IPS DF 6.9 (cell line): ENCODE data around the gene SDK1.

Experiments used
- DNase-seq: peaks from one replicate; pipeline ENCODE4 v3.0.0-alpha.2; 2013; ENCODE audit warnings: low read depth, low spot score
- H3K27ac ChIP-seq: one replicate; pipeline ENCODE4 v1.5.1; 2013; ENCODE audit warnings: low read length, control low read depth
- H3K27me3 ChIP-seq: 2 replicates; pipeline ENCODE4 v1.6.1; 2013; ENCODE audit warnings: mild to moderate bottlenecking, low read length; ENCODE audit not compliant: control insufficient read depth, insufficient read depth
- H3K36me3 ChIP-seq: 2 replicates; pipeline ENCODE4 v1.6.1; 2013; ENCODE audit warnings: low read length; ENCODE audit not compliant: control insufficient read depth, insufficient read depth
- H3K4me1 ChIP-seq: 2 replicates; pipeline ENCODE4 v1.6.1; 2013; ENCODE audit warnings: low read length; ENCODE audit not compliant: control insufficient read depth, insufficient read depth
- H3K4me3 ChIP-seq: 2 replicates; pipeline ENCODE4 v1.5.1; 2013; ENCODE audit warnings: mild to moderate bottlenecking, low read length
- H3K9me3 ChIP-seq: 2 replicates; pipeline ENCODE4 v1.6.1; 2013; ENCODE audit warnings: low read length, inconsistent platforms; ENCODE audit not compliant: control insufficient read depth, insufficient read depth
- WGBS: extraction: QIAGEN DNeasy Blood & Tissue Kit; methylation state at CpG from one replicate; pipeline ENCODE4 v1.1.7; 2013; ENCODE audit warnings: mixed read lengths, missing lambda C conversion rate; ENCODE audit not compliant: insufficient read length, insufficient coverage; 5-methylcytosine and 5-hydroxymethylcytosine counted together

The SDK1 gene

DNA sequence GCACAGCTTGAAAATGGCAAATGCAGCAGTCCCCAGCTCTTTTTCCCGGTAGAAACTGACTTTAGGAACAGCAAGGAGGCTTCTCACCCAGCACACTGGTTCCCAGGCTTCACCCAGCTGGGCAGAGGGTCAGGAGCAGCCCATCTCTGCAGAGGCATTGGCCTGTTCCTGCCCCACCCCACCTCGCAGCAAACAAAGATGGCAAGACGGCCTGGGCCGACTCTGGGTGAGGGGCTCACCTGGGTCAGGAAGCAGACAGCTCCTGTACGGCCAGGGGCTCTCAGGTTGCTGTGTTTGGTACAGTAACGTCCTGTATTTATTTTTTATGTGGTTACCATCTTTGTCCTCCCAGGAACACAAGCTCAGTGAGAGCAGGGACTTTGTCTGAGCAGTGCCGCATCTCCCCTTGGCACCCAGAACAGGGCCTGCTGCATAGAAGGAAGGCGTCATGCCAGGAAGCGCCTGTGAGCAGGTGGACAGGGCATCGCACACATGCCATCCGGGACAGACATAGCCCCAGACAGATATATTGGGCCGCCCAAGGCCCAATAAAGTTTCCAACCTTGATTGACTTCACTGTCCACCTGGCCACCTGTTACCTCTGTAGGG lies 796.1 kb downstream of the SDK1 start:
- Histone ChIP-seq H3K4me1 (no peaks in the 10 kb centered on the region), H3K4me3 (no peak overlapping the region), H3K36me3 (no peaks in the 10 kb centered on the region; the same call in 1 of the 2 replicates), H3K27ac (no peak overlapping the region), H3K9me3 (no peaks in the 10 kb centered on the region), H3K27me3 (no peaks in the 10 kb centered on the region)
- no CpG with 5 or more reads among the region's 12 CpGs for WGBS
- DNase-seq: no peak

DNA sequence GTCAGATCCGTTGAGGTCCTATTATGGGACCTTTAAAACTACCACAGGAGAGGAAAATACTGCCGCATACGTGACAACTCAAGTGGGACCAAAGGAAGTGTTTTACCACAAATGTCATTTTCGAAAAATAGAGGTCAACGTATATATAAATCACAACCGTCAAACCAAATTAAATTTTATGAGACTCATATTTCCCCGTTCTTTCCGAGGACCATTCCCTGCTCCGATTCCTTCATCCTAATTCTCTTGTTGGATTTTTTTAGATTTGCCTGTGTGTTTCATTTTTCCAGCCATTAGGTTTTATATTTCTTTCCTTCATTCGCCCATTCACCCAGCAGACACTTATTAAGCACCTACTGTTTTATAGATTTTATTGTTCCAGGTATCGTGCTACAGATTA lies 797.1 kb downstream of the SDK1 start:
- no peak overlapping the region for H3K27ac ChIP-seq
- H3K4me3 ChIP-seq: no peak overlapping the region
- H3K27me3 ChIP-seq: no peaks in the 10 kb centered on the region
- no peaks in the 10 kb centered on the region for H3K4me1 ChIP-seq
- 100% methylated on average over 6 of the region's 11 CpGs for WGBS
- no peaks in the 10 kb centered on the region for H3K9me3 ChIP-seq
- no peak for DNase-seq
- no peaks in the 10 kb centered on the region; the same call in 1 of the 2 replicates for H3K36me3 ChIP-seq

DNA sequence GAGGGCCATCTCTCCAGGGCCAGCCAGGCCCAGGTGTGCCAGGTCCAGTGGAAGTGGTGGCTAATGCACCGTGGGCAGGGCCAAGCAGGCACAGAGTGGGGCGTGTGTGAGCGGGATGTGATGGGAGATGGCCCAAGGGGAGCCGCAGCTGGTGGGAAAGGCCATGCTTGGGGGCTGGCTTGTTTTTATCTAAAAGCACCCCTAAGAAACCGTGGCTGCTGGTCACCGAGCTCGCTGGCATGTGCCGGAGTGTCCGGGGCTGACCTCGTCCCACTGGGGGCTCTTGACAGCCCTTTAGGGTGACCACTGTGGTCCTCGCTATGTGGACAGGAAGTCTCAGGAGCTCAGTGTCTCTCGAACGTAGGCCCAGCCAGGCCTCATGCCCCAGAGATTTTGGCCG lies 798.6 kb downstream of the SDK1 start:
- Histone ChIP-seq H3K4me1 (no peaks in the 10 kb centered on the region), H3K9me3 (no peaks in the 10 kb centered on the region), H3K4me3 (no peak overlapping the region), H3K27me3 (no peaks in the 10 kb centered on the region), H3K27ac (no peak overlapping the region), H3K36me3 (no peaks in the 10 kb centered on the region; the same call in 1 of the 2 replicates)
- no CpG with 5 or more reads among the region's 14 CpGs for WGBS
- no peak for DNase-seq

DNA sequence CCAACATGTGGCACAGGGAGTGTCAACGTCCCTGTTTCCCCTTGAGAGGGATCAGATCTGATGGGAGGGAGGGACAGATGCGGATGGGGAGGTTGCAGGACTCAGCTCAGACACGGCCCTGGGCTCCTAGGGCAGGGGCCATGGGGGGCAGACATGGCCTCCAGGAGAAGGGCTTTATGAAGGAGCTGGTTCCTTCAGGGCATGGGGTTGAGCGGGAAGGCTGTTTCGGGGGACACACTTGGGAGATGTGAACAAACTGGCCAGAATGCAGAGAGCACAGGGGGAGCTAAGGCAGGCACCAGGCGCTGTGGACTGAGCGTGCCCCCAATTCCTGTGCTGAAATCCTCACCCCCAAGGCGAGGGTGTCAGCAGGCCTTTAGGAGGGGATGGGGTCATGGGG lies 799.1 kb downstream of the SDK1 start:
- no peaks in the 10 kb centered on the region for H3K4me1 ChIP-seq
- no CpG with 5 or more reads among the region's 8 CpGs for WGBS

DNA sequence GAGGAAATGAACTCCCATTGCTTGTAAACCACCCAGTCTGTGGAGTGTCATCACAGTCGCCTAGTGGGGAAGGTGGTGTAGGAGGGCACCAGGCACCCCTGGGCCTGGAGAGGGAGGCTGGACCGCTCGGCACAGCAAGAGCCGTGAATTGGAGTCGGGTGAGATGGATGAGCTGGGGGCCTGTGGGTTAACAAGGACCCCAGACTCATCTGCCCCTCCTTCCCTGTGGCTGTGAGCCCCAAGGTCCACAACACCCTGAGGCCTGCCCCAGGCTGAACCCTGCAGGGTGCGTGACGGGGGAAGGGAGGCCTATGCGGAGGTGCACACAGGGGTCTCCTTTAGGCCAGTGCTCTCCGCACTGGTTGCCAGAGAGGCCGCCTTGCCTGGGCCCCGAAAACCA lies 799.6 kb downstream of the SDK1 start:
- H3K4me3 ChIP-seq: no peak overlapping the region
- H3K27ac ChIP-seq: no peak overlapping the region
- H3K27me3 ChIP-seq: no peaks in the 10 kb centered on the region
- H3K36me3 ChIP-seq: no peaks in the 10 kb centered on the region; the same call in 1 of the 2 replicates
- H3K4me1 ChIP-seq: no peaks in the 10 kb centered on the region
- no peak for DNase-seq
- no peaks in the 10 kb centered on the region for H3K9me3 ChIP-seq
- no CpG with 5 or more reads among the region's 11 CpGs for WGBS

More for the DNA sequence above, 799.1 kb downstream of the SDK1 start:
- H3K36me3 ChIP-seq: no peaks in the 10 kb centered on the region; the same call in 1 of the 2 replicates
- no peak overlapping the region for H3K27ac ChIP-seq
- H3K4me3 ChIP-seq: no peak overlapping the region
- DNase-seq: no peak
- no peaks in the 10 kb centered on the region for H3K9me3 ChIP-seq
- H3K27me3 ChIP-seq: no peaks in the 10 kb centered on the region

DNA sequence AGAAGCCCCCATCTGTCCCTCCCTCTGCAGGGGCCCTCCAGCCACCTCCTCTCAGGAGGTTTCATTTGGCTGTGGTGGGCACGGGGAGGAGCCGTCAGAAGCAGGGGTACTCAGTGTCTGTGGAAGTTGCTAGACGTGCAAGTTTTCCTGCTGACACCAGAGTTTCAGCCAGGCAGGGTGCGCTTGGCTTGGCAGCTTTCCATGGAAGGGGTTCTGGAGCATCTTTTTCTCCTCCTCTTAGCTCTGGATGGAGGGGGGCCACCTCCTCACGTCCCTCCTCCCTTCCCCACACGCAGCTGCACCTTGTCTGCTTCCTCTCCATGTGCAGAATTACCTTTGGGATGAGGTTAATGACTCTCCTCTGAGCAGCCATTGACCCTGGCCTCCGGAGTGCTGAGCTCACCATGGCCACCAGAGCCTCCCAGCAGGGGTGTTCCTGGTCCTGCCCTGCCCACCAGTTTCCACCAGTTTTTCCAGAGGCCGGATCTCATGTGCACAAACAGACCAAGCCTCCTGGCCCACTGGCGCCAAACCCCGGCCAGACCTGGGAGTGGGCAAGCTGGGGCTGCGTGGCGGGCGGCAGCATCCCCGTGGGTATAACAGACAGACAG lies 801.3 kb downstream of the SDK1 start:
- Histone ChIP-seq H3K4me3 (no peak overlapping the region), H3K27ac (no peak overlapping the region), H3K27me3 (no peaks in the 10 kb centered on the region), H3K36me3 (no peaks in the 10 kb centered on the region; the same call in 1 of the 2 replicates), H3K4me1 (no peaks in the 10 kb centered on the region), H3K9me3 (no peaks in the 10 kb centered on the region)
- no peak for DNase-seq
- no CpG with 5 or more reads among the region's 14 CpGs for WGBS

DNA sequence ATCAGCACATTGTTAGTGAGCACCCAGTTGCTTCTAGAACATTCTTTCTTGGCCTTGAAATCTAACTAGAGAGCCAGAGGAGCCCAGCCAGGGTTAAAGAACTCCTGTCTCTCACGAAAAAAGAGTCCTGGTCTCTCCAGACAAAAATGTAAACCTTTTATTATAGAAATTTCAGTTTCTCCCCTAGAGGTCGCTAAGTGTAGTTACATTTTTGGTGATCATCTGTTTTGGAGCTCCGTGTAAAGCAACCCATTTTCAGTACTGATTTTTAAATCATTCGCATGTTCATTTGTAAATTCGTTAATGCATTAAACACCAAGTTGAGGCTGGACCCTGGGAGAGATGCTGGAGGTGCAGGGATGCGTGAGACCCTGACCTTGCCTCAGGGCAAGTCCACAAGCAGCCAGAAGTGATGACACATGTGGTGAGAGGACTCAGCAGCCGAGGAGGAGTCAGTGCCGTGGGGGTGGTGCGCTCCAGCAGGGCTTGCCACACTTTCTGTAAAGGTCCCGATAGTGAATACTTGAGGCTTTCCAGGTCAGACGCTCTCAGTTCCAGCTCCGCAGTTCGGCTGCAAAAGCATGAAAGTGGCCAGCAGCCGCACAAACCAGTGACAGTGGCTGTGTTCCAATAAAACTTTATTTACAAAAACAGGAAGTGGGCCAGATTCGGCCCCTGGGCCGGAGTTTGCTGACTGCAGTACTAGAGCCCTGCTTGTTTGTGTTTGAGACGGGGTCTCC lies 802.5 kb downstream of the SDK1 start:
- Histone ChIP-seq H3K36me3 (no peaks in the 10 kb centered on the region; the same call in 1 of the 2 replicates), H3K4me3 (no peak overlapping the region), H3K9me3 (no peaks in the 10 kb centered on the region), H3K4me1 (no peaks in the 10 kb centered on the region), H3K27me3 (no peaks in the 10 kb centered on the region), H3K27ac (no peak overlapping the region)
- no peak for DNase-seq
- WGBS: no CpG with 5 or more reads among the region's 17 CpGs

DNA sequence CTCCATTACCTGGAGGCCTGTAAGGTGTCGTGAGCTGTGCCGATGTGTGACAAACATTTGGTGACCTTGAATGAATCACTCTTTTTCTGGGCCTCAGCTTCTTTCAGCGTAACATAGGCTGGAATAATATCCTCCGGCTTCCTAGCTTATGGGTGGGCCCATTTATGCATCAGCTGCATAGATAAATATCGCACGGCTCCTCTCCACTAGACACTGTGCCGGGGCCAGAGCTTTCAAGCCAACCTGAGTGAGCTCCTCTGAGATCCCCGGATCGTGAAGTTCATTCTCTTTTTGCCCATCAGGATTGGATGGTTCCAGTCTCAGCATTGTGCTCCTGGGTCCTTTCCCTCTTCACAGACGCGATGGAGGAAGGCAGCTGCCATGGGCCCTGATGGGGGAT lies 806.8 kb downstream of the SDK1 start:
- no peaks in the 10 kb centered on the region for H3K4me1 ChIP-seq
- no peaks in the 10 kb centered on the region for H3K9me3 ChIP-seq
- no peak for DNase-seq
- H3K4me3 ChIP-seq: no peak overlapping the region
- no CpG with 5 or more reads among the region's 11 CpGs for WGBS
- H3K27me3 ChIP-seq: no peaks in the 10 kb centered on the region
- H3K36me3 ChIP-seq: no peaks in the 10 kb centered on the region
- H3K27ac ChIP-seq: no peak overlapping the region

DNA sequence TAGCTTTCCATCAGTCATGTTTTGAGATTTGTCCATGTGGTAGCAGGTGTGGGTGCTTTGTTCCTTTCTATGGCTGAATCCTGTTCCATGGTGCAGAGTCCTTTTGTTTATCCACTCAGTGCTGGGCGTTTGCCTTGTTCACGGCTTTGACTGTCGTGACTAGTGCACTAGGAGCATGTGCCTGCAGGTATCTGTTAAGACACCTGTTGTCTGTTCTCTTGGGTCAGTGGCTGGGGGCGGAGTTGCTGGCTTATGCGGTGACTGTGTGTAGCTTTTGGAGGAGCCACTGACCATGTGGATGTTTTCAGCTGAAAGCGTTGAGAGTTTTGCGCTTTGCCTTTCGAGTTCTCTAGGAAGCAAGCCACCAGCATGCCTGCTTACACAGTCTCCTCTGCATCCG lies 807.9 kb downstream of the SDK1 start:
- DNase-seq: no peak
- no peaks in the 10 kb centered on the region for H3K9me3 ChIP-seq
- no peak overlapping the region for H3K4me3 ChIP-seq
- no CpG with 5 or more reads among the region's 9 CpGs for WGBS
- H3K4me1 ChIP-seq: no peaks in the 10 kb centered on the region
- H3K27ac ChIP-seq: no peak overlapping the region
- H3K36me3 ChIP-seq: no peaks in the 10 kb centered on the region
- H3K27me3 ChIP-seq: no peaks in the 10 kb centered on the region

DNA sequence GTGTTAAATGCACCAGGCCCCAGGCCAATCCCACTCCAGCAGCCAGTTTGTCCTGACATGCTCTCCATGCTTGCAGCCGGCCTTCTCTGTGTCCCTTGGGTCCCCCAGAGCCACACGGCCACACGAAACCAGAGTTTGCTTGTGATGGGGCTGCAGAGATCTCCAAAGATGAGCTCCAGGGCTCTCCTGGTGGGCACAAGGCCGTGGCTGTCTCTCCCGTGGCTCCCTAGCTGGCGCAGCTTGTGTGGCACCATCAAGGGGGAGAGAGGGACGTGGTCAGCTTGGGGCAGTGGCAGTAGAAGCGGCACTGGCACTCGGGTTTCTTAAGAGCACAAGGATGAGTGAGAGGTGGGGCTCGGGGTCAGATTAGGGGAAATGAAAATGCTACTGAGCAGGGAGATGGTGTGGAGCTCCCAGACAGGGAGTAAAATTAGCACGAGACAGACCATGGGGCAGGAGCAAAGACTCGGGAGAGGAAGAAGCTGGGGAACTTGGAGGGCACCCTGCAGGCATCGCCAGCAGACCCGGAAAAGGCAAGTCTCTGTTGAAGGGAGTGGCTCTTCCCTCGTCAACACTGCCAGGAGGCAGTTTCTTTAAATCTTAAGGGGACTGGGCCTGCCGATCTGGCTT lies 808.5 kb downstream of the SDK1 start:
- WGBS: no CpG with 5 or more reads among the region's 16 CpGs
- no peaks in the 10 kb centered on the region for H3K27me3 ChIP-seq
- no peak for DNase-seq
- H3K36me3 ChIP-seq: no peaks in the 10 kb centered on the region
- no peaks in the 10 kb centered on the region for H3K9me3 ChIP-seq
- H3K4me1 ChIP-seq: no peaks in the 10 kb centered on the region
- H3K4me3 ChIP-seq: no peak overlapping the region
- H3K27ac ChIP-seq: no peak overlapping the region
